ENCODE data around the gene TMEM87A.

- no peak for TF ChIP-seq POLR2A (IDR thresholded peaks at IDR 0.05; ENCODE audit: low read depth, low read length)
- TF ChIP-seq CHD1 (IDR thresholded peaks at IDR 0.05; ENCODE audit: low read depth, low read length), result no peak
- TF ChIP-seq CTCF (conservative IDR thresholded peaks at IDR 0.05; ENCODE audit: low read depth, low read length), result no peak
- TF ChIP-seq USF2 (IDR thresholded peaks at IDR 0.05; ENCODE audit: low read depth, low read length), result no peak
- TF ChIP-seq RFX5 (IDR thresholded peaks at IDR 0.05; ENCODE audit: low read depth, low read length), result no peak
- no peak for TF ChIP-seq BHLHE40 (IDR thresholded peaks at IDR 0.05; ENCODE audit: low read depth, low read length)
- no peak for TF ChIP-seq MXI1 (IDR thresholded peaks at IDR 0.05; ENCODE audit: borderline replicate concordance, low read depth, low read length)
These were observed 46.6 kb downstream of the TMEM87A start for GRCh38 chr15:42226648-42227047.

All from IMR-90 (cell line).